Raji (cell line): ENCODE measurements around the gene MDP1.

Source experiments
- POLR2A ChIP-seq: IDR thresholded peaks from 2 replicates; pipeline ENCODE4 v1.6.1; 2011; ENCODE audit warnings: low read depth, low read length, control low read depth; ENCODE audit not compliant: insufficient read depth

MDP1 gene

GRCh38 chr14:24184104-24184970 is 31.5 kb downstream of the MDP1 start:
- TF ChIP-seq POLR2A, result no peak

GRCh38 chr14:24183014-24183481 is 32.8 kb downstream of the MDP1 start:
- TF ChIP-seq POLR2A, result no peak

GRCh38 chr14:24182110-24182882 is 33.6 kb downstream of the MDP1 start:
- no peak for TF ChIP-seq POLR2A

- no peak for TF ChIP-seq POLR2A
These were observed 34.3 kb downstream of the MDP1 start for GRCh38 chr14:24181371-24182077.

GRCh38 chr14:24179961-24180796 is 35.7 kb downstream of the MDP1 start:
- TF ChIP-seq POLR2A, result no peak

- no peak for TF ChIP-seq POLR2A
These were observed 36.4 kb downstream of the MDP1 start for GRCh38 chr14:24179294-24179960.

- TF ChIP-seq POLR2A, result no peak
These were observed 37.3 kb downstream of the MDP1 start for GRCh38 chr14:24178399-24179178.

GRCh38 chr14:24177891-24178290 is 38.0 kb downstream of the MDP1 start:
- no peak for TF ChIP-seq POLR2A

- no peak for TF ChIP-seq POLR2A
These were observed 38.6 kb downstream of the MDP1 start for GRCh38 chr14:24177041-24177825.

GRCh38 chr14:24176599-24176998 is 39.3 kb downstream of the MDP1 start:
- no peak for TF ChIP-seq POLR2A

GRCh38 chr14:24172871-24173281 is 43.0 kb downstream of the MDP1 start:
- no peak for TF ChIP-seq POLR2A

- TF ChIP-seq POLR2A, result no peak
These were observed 43.5 kb downstream of the MDP1 start for GRCh38 chr14:24172261-24172860.
